ENCODE measurements around the gene PCBP3. TPM values are rescaled to one million over a fixed set of nuclear protein-coding genes. Genes with fewer than 3 reads are reported as not detected.
"Not testable (repeated sequence)": the region's sequence is repeated elsewhere in the genome, so short reads cannot be mapped to it uniquely, and the experiment has no call there.

Gene PCBP3
- total RNA-seq, 2 experiments from 2014 or later: 0.86 to 1.2 TPM

- CTCF ChIA-PET: no interaction called here
- POLR2A ChIA-PET: no interaction called here
Measured at GRCh38 chr21:45611939-45612664, 31.4 kb upstream of the PCBP3 start.

- CTCF ChIA-PET, POLR2A ChIA-PET: not testable (repeated sequence)
Measured at GRCh38 chr21:45612665-45613019, 30.9 kb upstream of the PCBP3 start.

GRCh38 chr21:45613396-45613795, 30.1 kb upstream of the PCBP3 start:
- ChIA-PET POLR2A (no interaction called here), CTCF (no interaction called here)

- ChIA-PET POLR2A (interaction anchor here (0.7 kb wide), 1 partner anchor 36 kb away, joined by 3 read pairs; no protein-coding TSS in a partner anchor), CTCF (no interaction called here)
Measured at GRCh38 chr21:45613881-45614280, 29.6 kb upstream of the PCBP3 start.

GRCh38 chr21:45615145-45615711, 28.3 kb upstream of the PCBP3 start:
- ChIA-PET CTCF (interaction anchor here (1.2 kb wide), 1 partner anchor 19 kb away, joined by 4 read pairs; no protein-coding TSS in a partner anchor), POLR2A (no interaction called here)

- ChIA-PET POLR2A (no interaction called here), CTCF (no interaction called here)
Measured at GRCh38 chr21:45617021-45617921, 26.3 kb upstream of the PCBP3 start.

GRCh38 chr21:45618287-45618686, 25.2 kb upstream of the PCBP3 start:
- ChIA-PET CTCF (no interaction called here), POLR2A (no interaction called here)

GRCh38 chr21:45618846-45619485, 24.6 kb upstream of the PCBP3 start:
- ChIA-PET POLR2A (no interaction called here), CTCF (no interaction called here)

GRCh38 chr21:45620201-45620923, 23.2 kb upstream of the PCBP3 start:
- CTCF ChIA-PET: interaction anchor here (1.3 kb wide), 1 partner anchor 18 kb away, joined by 3 read pairs; no protein-coding TSS in a partner anchor
- POLR2A ChIA-PET: no interaction called here

- POLR2A ChIA-PET: not testable (repeated sequence)
- CTCF ChIA-PET: interaction anchor here (1.3 kb wide), 1 partner anchor 20 kb away, joined by 3 read pairs; no protein-coding TSS in a partner anchor
Measured at GRCh38 chr21:45621435-45622331, 21.8 kb upstream of the PCBP3 start.

- CTCF ChIA-PET: no interaction called here
- POLR2A ChIA-PET: no interaction called here
Measured at GRCh38 chr21:45622416-45623097, 21.0 kb upstream of the PCBP3 start.

GRCh38 chr21:45623436-45623835, 20.1 kb upstream of the PCBP3 start:
- POLR2A ChIA-PET: no interaction called here
- CTCF ChIA-PET: no interaction called here

- CTCF ChIA-PET, POLR2A ChIA-PET: not testable (repeated sequence)
Measured at GRCh38 chr21:45626127-45626526, 17.4 kb upstream of the PCBP3 start.

- ChIA-PET CTCF (no interaction called here), POLR2A (no interaction called here)
Measured at GRCh38 chr21:45629046-45629981, 14.2 kb upstream of the PCBP3 start.

- CTCF ChIA-PET: no interaction called here
- POLR2A ChIA-PET: no interaction called here
Measured at GRCh38 chr21:45630066-45630694, 13.3 kb upstream of the PCBP3 start.

- CTCF ChIA-PET: no interaction called here
Measured at GRCh38 chr21:45630876-45631275, 12.6 kb upstream of the PCBP3 start.

GRCh38 chr21:45631540-45631939, 12.0 kb upstream of the PCBP3 start:
- ChIA-PET POLR2A (no interaction called here), CTCF (no interaction called here)

More at GRCh38 chr21:45630876-45631275, 12.6 kb upstream of the PCBP3 start:
- POLR2A ChIA-PET: no interaction called here
